ENCODE data around the gene SLC6A18.

The SLC6A18 gene

DNA sequence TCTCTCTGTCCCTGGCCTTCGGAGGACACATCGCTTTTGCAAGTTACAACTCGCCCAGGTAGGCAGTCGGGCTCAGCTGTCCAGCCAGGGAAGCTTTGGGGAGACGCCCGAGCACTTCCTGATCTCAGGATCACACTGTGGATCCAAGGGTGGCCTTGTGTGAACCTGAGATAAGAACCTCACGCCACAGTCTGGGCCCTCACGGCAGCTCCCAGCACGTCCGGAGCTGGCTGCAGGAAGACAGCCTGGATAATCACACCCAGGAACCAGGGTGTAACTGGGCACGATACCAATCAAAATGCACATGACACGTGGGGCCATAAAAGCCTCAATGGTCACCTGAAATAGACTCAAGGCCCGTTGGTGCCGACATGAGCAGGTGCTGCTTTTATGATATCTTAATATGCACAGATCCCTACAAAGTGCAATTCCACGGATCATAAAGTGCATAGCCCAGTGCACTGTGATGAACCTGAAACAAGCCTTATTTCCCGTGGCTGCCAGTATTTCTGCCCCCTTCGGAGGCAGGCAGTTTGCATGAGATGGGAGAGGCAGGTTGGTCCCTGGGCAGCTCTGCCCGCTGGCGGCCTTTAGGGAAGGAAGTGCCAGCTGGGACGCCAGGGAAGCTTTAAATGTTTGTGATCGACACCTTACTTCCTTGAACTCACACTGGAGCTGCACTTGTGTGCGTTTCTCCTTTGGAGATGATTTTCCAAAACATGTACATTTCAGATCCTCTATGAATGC is 14.5 kb downstream of the SLC6A18 start:
- DNase-seq, result no peak

- DNase-seq, result no peak
These were observed 15.5 kb downstream of the SLC6A18 start for GRCh38 chr5:1240496-1241260.

DNA sequence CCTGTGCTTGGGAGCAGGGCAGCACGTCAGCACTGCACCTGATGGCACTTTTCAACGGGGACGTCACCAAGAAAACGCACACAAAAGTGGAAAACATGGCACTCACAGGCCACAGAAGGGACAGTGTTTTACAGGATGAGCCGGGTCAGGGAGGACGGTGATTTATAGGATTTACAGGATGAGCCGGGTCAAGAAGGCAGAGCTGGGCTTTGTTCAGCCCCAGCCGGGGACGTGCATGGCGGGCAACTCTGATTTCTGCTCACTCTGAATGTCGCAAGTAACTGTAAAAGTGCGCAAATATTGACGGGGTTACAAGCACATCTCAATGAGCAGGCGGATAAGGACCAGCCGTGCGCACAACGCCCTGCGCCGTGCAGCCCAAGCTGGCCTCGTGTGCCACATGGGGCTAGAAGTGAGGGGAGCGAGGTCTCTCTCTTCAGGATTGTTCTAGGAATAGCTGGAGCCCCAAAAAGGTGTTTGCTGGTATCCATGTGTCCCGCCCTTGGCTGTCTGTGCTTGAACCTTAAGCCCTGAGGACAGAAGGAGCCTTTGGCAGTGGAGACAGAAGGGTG is 16.4 kb downstream of the SLC6A18 start:
- no peak for DNase-seq

DNA sequence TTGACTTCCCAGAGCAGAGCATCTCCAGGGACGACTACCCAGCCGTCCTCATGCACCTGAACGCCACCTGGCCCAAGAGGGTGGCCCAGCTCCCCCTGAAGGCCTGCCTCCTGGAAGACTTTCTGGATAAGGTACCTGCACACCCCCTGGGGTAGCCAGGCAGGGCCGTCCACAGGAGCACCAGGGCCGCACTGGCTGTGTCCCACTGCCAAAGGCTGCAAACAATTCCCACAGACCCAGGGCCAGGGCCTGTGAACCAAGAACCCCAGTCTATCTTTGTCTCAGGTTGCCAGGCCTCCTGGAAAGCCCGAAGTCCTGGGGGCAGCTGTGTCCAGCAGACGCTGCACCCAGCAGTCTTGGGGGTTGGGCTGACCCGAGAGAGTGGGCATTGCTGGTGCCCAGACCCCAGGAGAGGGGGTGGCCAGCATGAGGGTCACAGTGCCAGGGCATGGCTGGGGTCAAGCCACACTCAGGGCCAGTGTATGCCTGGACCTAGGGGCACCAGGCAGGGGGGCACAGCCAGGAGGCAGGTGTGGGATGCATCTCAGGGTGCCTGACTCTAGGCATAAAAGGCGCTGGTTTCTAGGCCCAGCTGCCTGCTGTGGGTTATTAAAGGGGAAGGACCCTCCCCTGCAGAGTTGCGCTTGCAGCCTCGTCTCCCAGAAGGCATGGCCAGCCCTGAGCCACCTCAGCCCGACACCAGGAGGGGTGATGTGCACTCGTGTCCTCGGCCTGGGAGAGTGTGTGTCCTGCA is 17.7 kb downstream of the SLC6A18 start:
- no peak for DNase-seq

GRCh38 chr5:1243487-1244130 is 18.4 kb downstream of the SLC6A18 start:
- DNase-seq, result no peak

DNA sequence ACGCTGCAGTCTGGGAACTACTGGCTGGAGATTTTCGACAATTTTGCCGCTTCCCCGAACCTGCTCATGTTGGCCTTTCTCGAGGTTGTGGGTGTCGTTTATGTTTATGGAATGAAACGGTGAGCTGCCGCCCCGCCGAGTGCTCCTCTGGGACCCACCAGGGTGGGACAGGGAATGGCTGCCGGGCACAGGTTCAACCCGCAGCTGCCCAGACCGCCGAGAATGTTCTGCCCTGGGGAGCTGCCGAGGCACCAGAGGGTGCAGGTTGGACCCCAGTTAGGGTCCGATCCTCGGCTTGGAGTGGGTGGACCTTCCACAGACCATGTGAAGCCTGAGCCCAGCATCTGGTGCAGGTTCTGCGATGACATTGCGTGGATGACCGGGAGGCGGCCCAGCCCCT is 19.1 kb downstream of the SLC6A18 start:
- DNase-seq, result no peak

DNA sequence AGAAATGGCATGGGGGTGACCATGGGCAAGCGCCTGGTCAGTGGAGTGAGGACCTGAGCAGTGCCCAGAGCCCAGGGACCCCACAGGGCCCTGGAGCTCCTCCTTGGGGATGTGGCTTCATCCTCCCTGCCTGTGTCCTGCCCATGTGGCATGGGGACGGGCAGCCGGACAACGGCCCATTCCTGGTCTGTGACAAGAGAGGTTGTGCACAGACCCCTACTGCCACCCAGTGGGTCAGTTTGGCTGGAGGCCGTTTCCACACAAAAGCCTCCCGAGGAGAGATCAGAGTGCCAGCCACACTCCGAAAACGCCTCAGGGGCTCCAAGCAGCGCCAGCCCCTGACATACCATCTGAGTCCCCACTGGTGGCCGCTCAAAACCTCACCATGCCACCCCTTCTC is 19.8 kb downstream of the SLC6A18 start:
- no peak for DNase-seq

DNA sequence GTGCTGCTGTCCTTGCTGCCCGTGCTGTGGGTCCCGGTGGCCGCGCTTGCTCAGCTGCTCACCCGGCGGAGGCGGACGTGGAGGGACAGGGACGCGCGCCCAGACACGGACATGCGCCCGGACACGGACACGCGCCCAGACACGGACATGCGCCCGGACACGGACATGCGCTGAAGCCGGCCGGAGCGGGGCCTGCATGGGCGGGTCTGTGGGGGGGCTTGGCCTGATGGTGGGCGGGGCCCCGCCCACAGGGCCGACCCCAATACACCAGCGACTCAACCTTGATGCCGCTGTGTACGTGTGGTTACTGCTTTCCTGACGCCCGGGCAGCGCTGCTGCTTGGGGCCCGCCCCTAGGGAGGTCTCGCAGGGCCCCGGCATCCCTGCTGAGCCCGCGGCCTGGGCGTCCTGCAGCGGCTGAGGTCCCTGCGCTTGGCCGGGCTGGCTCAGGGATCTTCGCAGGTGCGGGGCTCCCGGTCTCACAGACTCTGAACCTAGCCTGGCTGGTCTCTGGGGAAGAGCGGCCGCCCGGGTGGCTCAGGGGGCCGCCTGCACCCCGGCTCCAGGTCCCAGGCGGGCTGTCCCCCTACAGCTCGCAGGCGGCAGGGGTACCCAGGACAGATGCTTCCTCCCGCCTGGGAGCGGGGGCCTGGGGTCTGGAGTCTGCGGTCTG is 20.9 kb downstream of the SLC6A18 start:
- DNase-seq, result no peak

DNA sequence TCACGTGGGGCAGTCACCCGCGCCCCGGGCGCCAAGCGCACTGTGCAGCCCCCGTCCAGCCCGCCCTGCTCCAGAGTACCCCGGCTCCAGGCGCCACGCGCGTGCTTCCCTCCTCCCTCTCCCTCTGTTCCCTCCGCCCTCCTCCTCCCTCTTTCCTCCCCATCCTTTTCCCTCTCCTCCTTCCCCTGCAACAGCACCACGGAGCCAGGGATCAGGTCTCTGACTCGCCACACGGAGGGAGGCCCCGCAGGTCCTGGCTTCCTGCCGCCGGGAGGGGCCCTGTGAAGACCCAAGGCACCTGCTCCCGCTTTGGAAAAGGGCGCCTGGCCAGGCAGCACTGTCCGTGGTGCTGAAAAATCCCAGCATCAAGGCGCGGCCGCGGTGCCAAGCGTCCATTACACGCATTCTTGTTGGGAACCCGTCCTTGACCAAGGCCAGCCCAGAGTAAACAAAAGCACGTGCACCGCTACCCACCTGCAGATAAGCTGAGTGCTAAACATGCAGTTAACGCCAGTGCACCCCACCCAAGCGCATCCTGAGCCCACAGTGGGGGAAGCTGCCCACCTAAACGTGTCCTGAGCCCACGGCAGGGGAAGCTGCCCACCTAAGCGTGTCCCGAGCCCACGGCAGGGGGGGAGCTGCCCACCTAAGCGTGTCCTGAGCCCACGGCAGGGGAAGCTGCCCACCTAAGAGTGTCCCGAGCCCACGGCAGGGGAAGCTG is 21.7 kb downstream of the SLC6A18 start:
- DNase-seq, result peak in 1 of 6 experiments; percentile 19

- DNase-seq, result no peak
These were observed 22.6 kb downstream of the SLC6A18 start for GRCh38 chr5:1247811-1248210.

DNA sequence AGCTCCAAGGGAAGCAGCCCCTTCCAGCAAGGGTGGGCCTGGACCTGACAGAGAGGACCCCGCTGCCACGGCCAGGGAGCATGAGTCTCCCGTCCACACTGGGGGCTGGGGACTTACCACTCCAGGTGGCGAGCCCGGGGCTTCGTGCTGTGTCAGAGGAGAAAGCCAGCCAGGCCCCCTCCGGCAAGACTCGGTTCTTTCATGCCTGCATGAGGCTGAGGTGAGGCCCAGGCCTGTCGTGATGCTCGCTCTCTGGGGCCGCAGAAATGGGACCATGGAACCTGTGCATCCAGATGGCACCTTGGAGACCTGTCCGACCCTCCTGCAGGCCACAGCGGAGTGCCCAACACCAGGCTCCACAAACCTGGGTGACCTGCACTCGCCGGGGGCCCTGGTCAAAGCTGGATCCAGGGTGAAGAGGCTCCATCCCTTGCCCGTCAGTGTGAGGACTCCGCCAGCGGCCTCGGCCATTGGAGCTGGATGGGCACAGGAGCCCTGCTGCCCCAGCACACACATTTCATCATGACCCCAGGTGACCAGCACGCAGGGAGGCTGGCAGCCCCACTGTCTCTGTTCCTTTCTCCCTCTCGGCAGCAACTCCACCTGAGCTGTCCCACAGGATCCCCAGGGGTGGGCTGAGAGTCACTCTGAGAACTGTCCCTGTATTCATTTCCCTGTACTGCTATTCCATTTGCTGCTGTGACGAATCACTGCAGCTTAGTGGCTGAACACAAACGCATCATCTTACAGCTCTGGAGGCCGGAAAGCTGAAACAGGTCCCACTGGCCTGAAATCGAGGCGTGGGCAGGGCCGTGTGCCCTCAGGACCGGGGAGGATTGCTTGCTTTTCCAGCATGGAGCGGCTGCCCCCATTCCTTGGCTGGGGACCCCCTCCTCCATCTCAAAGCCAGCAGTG is 24.4 kb downstream of the SLC6A18 start:
- DNase-seq, result no peak

DNA sequence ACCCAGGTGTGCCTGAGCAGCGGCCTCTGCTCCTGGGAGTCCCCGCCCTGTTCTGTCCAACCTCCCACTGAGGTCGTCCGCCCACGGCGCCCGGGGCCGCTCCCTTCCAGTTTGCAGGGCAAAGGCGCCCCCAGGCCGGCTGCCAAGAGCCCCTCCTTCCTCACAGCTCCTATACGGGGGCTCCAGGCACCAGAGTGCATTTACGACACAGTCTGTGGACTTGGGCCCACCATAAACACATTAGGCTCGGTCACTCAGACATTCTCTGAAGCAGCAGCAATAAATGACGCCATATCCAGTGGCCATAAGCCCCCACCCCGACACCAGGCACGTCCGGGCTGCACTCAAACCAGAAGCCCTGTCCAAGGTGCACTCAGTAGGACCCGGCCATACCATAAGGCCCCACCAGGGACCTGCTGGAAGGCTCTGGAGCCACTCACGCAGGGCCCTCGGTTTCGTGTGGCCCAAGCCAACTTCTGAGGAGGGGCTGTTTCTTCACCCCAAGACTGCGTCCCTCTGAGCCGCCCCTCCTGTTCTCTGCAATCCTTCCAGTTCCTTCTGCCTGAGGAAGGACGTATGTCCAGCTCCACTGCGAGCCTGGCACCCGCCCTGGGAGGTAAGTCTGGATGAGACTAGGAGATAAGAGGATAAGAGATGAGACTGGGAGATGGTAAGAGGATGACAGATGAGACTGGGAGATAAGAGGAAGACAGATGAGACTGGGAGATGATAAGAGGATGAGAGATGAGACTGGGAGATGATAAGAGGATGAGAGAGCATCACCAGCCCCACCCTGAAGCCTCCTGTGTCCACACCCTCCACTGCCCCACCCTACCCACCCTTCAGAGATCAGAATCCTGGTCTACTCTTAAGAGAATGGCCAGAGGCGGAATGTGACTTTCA is 26.7 kb downstream of the SLC6A18 start:
- DNase-seq, result no peak

- DNase-seq, result no peak
These were observed 27.5 kb downstream of the SLC6A18 start for GRCh38 chr5:1252681-1253080.

DNA sequence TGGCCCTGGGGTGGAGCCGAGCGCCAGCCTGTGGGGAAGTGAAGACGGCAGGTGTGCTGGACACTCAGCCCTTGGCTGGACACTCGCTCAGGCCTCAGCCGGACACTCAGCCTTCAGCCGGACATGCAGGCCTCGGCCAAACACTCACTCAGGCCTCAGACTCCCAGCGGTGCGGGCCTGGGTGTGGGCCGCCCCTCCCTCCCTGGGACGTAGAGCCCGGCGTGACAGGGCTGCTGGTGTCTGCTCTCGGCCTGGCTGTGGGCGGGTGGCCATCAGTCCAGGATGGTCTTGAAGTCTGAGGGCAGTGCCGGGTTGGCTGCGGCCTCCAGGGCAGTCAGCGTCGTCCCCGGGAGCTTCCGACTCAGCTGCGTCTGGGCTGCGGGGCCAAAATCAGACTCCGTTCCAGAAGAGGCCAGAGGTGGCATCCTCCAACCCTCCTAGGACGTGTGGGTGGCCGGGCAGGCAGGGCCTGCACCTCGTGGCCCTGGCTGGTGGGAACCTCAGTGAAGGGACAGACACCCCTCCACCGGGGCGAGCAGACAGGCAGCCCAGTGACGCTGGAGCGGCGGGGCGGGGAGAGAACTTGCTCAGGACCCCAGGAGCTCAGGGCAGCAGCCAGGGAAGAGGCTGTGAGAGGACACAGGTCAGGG is 28.4 kb downstream of the SLC6A18 start:
- no peak for DNase-seq

DNA sequence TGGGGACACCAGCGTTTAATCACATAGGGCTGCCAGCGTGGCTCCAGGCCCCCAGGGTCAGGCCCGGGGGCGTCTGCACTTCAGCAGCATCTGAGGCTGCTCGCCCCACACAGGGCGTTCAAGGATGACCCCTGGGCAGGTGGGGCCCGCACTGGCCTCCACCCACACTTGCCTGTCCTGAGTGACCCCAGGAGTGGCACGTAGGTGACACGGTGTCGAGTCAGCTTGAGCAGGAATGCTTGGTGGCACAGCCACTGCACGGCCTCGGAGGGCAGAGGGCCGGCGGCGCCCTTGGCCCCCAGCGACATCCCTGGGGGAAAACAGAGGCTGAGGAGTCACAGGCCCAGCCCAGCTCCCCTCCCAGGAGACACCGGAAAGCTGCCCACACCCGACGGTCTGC is 29.0 kb downstream of the SLC6A18 start:
- DNase-seq, result no peak

DNA sequence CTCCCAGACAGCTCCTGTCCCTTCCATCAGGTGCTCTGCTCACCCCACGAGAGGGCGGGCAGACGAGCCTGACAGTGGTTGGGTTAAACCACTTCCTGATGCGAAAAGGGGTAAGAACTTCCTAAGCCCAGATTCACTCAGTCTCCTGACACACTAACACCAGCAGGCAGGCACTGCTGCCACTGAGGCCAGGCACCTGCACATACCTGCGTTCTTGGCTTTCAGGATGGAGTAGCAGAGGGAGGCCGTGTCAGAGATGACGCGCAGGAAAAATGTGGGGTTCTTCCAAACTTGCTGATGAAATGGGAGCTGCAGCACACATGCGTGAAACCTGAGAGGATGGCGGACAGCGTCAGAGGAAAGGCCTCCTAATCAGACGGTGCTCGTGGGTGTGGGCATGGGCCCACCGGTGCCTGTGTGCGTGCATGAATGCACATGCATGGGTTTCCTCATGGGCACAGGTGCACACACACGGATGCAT is 29.9 kb downstream of the SLC6A18 start:
- peak; percentile 15 to 73 (median 52) for DNase-seq

DNA sequence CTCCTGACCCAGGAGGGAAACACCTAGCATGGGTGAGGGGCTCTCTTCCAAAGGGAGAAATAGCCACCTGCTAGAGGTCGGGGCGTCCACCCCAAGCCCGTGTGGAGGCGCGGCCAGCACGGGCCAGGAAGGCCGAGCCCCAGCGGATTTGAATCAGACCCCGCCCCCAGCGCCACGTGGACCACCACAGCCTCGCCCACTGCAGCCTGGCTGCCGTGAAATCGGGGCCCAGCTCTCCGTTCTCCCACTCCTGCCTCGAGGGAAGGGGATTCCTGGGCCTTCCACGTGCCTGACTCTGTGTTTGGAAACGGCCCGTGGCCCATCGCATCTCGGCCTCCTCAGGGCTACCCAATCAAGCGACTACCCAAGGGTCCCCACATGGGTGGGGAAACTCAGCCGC is 31.6 kb downstream of the SLC6A18 start:
- DNase-seq, result no peak

GRCh38 chr5:1257363-1257762 is 32.2 kb downstream of the SLC6A18 start:
- no peak for DNase-seq

DNA sequence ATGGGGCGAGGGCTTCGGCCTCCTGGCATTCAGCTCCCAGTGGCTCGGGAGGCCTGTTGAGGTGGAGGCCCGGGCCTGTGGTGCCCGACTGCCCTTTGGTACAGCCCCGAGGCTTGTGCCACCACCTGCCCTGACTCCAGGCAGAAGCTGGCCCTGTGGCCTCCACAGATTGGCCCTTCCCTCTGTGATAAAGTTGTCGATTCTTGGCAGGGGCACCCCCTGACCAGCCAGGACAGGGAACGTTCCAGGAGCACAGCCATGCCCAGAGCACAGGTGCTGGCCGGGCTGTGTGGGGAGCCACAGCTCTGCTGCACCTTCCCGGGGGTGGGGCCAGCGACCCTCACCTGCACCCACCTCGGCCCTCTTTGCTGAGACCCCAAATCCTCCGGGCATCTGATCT is 32.7 kb downstream of the SLC6A18 start:
- no peak for DNase-seq
